Activated CD4-positive, alpha-beta memory T cell treated with anti-CD3 and anti-CD28 coated beads, Interleukin-2, amount 10 ng/mL, durations not matched to agents 7 days and 5 days (primary cell): ENCODE results near the gene TXLNA. TPM values are rescaled to one million over a fixed set of nuclear protein-coding genes. Genes with fewer than 3 reads are reported as not detected.

Experiments
- CTCF ChIA-PET: fragments of 350-600 bp; sonication (Branson Sonifier 250); formaldehyde crosslinking; loops from one replicate; lab custom pipeline; 2021; ENCODE audit warnings: antibody characterized with exemption, inconsistent platforms; lab: Charles Lee
- POLR2A ChIA-PET: fragments of 350-600 bp; sonication (Branson Sonifier 250); formaldehyde crosslinking; loops from one replicate; lab custom pipeline; 2021; ENCODE audit warnings: antibody characterized with exemption; lab: Charles Lee
- DNase-seq: peaks from one replicate; pipeline ENCODE4 v3.0.0-alpha.2; 2020
- H3K27ac Mint-ChIP-seq: one replicate; pipeline ENCODE4 v1.8.0; 2021; ENCODE audit warnings: mild to moderate bottlenecking, mixed read lengths
- H3K27me3 Mint-ChIP-seq: one replicate; pipeline ENCODE4 v1.8.0; 2021; ENCODE audit warnings: mixed read lengths
- H3K36me3 Mint-ChIP-seq: one replicate; pipeline ENCODE4 v1.8.0; 2021; ENCODE audit warnings: low read depth, mixed read lengths
- H3K4me1 Mint-ChIP-seq: one replicate; pipeline ENCODE4 v1.8.0; 2021; ENCODE audit warnings: mixed read lengths
- H3K4me3 Mint-ChIP-seq: one replicate; pipeline ENCODE4 v1.8.0; 2021; ENCODE audit warnings: mild to moderate bottlenecking, mixed read lengths
- H3K9me3 Mint-ChIP-seq: one replicate; pipeline ENCODE4 v1.8.0; 2021; ENCODE audit warnings: mixed read lengths
- total RNA-seq, 2 experiments: library from RNA; stranded (reverse); gene quantifications; one replicate each; pipeline ENCODE4 v1.2.3, GENCODE V29; 2021

The TXLNA gene
- total RNA-seq, 2 experiments from 2014 or later, result 79.8 to 81.2 TPM

- ChIA-PET CTCF (interaction anchor here (0.6 kb wide), 1 partner anchor 32 kb away, joined by 3 read pairs; no protein-coding TSS in a partner anchor), POLR2A (interaction anchor here (0.7 kb wide), 1 partner anchor 9 kb away, joined by 6 read pairs; no protein-coding TSS in a partner anchor)
- Mint-ChIP-seq H3K27me3 (no peaks in the 10 kb centered on the region), H3K4me1 (peaks cover 51% of the 10 kb centered on the region), H3K27ac (peak overlapping the region; percentile 86), H3K4me3 (peak overlapping the region; percentile 38), H3K9me3 (no peaks in the 10 kb centered on the region), H3K36me3 (peaks cover 84% of the 10 kb centered on the region)
- no peak for DNase-seq
Measured at GRCh38 chr1:32186491-32186890, 7.0 kb downstream of the TXLNA start.

GRCh38 chr1:32187850-32188249 is 8.4 kb downstream of the TXLNA start:
- no peak overlapping the region for H3K4me3 Mint-ChIP-seq
- CTCF ChIA-PET, result no interaction called here
- H3K4me1 Mint-ChIP-seq, result peaks cover 46% of the 10 kb centered on the region
- H3K27ac Mint-ChIP-seq, result no peak overlapping the region
- H3K9me3 Mint-ChIP-seq, result no peaks in the 10 kb centered on the region
- no peak for DNase-seq
- H3K36me3 Mint-ChIP-seq, result peaks cover 84% of the 10 kb centered on the region
- POLR2A ChIA-PET, result interaction anchor here (0.7 kb wide), 1 partner anchor 13 kb away, joined by 3 read pairs; no protein-coding TSS in a partner anchor
- no peaks in the 10 kb centered on the region for H3K27me3 Mint-ChIP-seq

DNA sequence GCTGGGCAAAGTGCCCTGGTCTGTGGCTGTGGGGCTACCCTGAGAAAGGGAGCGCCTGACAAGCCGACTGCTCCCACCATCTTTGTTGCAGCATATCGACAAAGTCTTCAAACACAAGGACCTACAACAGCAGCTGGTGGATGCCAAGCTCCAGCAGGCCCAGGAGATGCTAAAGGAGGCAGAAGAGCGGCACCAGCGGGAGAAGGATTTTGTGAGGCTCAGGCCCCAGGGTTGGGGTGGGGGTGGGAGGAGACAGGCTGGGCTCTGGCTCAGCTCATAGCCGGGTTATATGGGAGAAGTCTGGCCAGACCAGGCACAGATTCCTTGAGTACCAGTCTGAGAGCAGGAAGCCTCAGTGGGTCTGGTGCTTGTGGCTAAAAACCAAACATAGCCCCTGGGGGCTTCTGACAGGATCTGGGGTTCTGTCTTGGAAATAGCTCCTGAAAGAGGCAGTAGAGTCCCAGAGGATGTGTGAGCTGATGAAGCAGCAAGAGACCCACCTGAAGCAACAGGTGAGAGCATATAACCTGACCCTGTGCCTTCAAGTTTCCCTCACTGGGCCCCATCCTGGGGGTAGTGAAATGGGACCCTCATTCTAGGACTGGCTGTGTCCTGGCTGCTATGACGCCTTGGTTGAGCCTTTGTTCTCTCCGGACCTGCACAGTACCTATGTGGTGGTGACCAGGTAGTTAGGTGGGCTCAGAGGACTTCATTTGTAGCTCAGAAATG is 12.9 kb downstream of the TXLNA start:
- Mint-ChIP-seq H3K27me3 (no peaks in the 10 kb centered on the region), H3K4me1 (peaks cover 55% of the 10 kb centered on the region), H3K27ac (no peak overlapping the region), H3K4me3 (no peak overlapping the region), H3K36me3 (peaks cover 92% of the 10 kb centered on the region), H3K9me3 (no peaks in the 10 kb centered on the region)
- DNase-seq, result no peak
- ChIA-PET POLR2A (interaction anchor here (2.5 to 12.3 kb wide), 3 partner anchors 11 to 23 kb away, joined by 5 to 109 read pairs (median 46); partner anchors contain the start of genes DCDC2B, IQCC and TXLNA), CTCF (interaction anchor here (2.3 kb wide), 1 partner anchor 24 kb away, joined by 10 read pairs; no protein-coding TSS in a partner anchor)

DNA sequence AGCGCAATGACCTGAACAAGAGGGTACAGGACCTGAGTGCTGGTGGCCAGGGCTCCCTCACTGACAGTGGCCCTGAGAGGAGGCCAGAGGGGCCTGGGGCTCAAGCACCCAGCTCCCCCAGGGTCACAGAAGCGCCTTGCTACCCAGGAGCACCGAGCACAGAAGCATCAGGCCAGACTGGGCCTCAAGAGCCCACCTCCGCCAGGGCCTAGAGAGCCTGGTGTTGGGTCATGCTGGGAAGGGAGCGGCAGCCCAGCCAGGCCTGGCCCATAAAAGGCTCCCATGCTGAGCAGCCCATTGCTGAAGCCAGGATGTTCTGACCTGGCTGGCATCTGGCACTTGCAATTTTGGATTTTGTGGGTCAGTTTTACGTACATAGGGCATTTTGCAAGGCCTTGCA is 15.5 kb downstream of the TXLNA start:
- Mint-ChIP-seq H3K4me1 (peaks cover 70% of the 10 kb centered on the region), H3K4me3 (no peak overlapping the region), H3K36me3 (peaks cover 82% of the 10 kb centered on the region), H3K9me3 (no peaks in the 10 kb centered on the region), H3K27ac (no peak overlapping the region), H3K27me3 (no peaks in the 10 kb centered on the region)
- no peak for DNase-seq
- CTCF ChIA-PET, result interaction anchor here (1.3 to 1.6 kb wide), 2 partner anchors 11 to 86 kb away, joined by 3 to 4 read pairs; partner anchors contain the start of gene KPNA6
- POLR2A ChIA-PET, result interaction anchor here (0.6 to 12.3 kb wide), 6 partner anchors 9 to 142 kb away, joined by 3 to 109 read pairs (median 5); partner anchors contain the start of genes DCDC2B, IQCC and TXLNA

GRCh38 chr1:32195531-32195930 is 16.1 kb downstream of the TXLNA start:
- no peak for DNase-seq
- ChIA-PET CTCF (interaction anchor here (1.3 to 1.6 kb wide), 2 partner anchors 11 to 87 kb away, joined by 3 to 4 read pairs; partner anchors contain the start of gene KPNA6), POLR2A (interaction anchor here (0.7 to 12.3 kb wide), 7 partner anchors 9 to 140 kb away, joined by 3 to 109 read pairs (median 4); partner anchors contain the start of genes DCDC2B, IQCC, MARCKSL1 and TXLNA)
- Mint-ChIP-seq H3K4me1 (peaks cover 75% of the 10 kb centered on the region), H3K9me3 (no peaks in the 10 kb centered on the region), H3K27ac (no peak overlapping the region), H3K27me3 (no peaks in the 10 kb centered on the region), H3K4me3 (no peak overlapping the region), H3K36me3 (peaks cover 77% of the 10 kb centered on the region)

DNA sequence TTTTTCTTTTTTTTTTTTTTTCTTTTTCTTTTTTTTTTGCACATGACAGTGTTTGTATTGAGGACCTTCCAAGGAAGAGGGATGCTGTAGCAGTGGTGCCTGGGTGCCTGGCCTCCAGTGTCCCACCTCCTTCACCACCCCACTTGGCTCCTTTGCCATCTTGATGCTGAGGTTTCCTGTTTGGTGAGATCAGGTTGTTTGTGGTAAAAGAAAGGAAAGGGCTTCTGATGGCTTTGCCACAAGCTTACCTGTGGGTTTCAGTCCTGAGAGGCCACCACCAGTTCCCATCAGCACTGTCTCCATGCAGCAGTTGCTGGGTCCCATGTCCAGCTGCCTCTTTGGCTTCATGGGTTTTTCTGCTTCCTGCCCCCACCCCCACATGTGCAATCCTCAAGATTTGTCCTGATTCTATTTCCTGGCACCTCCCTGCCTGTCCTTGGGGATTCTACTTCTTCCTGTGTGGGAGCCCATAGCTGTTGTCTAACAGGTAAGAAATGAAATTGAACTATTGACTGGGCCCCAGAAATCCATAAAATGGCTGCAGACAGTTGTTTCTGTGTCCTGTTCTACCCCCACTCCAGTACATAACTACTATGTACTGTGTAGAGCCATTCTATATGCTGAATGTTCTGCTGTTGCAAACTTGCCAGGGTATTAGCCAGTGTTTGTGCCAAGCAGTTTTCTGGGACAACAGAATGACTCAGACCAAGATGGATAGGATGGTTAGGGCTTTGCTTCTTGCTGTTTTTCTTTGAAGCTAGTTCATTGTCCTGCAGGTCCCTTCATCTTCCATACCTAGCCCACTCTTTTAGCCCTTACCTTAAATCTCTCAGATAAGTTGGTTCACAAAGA is 16.7 kb downstream of the TXLNA start:
- H3K4me1 Mint-ChIP-seq, result peaks cover 77% of the 10 kb centered on the region
- no peak overlapping the region for H3K4me3 Mint-ChIP-seq
- H3K36me3 Mint-ChIP-seq, result peaks cover 73% of the 10 kb centered on the region
- H3K27me3 Mint-ChIP-seq, result no peaks in the 10 kb centered on the region
- peak overlapping the region; percentile 63 for H3K27ac Mint-ChIP-seq
- peak; percentile 44 for DNase-seq
- ChIA-PET POLR2A (interaction anchor here (0.6 to 12.3 kb wide), 12 partner anchors 11 to 141 kb away, joined by 3 to 109 read pairs (median 3); partner anchors contain the start of genes DCDC2B, IQCC, KPNA6 and MARCKSL1), CTCF (interaction anchor here (0.9 to 1.3 kb wide), 2 partner anchors 10 to 19 kb away, joined by 3 to 4 read pairs; no protein-coding TSS in a partner anchor)
- H3K9me3 Mint-ChIP-seq, result no peaks in the 10 kb centered on the region

- Mint-ChIP-seq H3K9me3 (no peaks in the 10 kb centered on the region), H3K27me3 (no peaks in the 10 kb centered on the region), H3K36me3 (peaks cover 69% of the 10 kb centered on the region), H3K27ac (no peak overlapping the region), H3K4me1 (peaks cover 78% of the 10 kb centered on the region), H3K4me3 (no peak overlapping the region)
- CTCF ChIA-PET, result interaction anchor here (1.4 to 1.6 kb wide), 2 partner anchors 18 to 52 kb away, joined by 4 to 5 read pairs; no protein-coding TSS in a partner anchor
- POLR2A ChIA-PET, result interaction anchor here (0.6 to 12.3 kb wide), 9 partner anchors 10 to 263 kb away, joined by 3 to 109 read pairs (median 4); partner anchors contain the start of genes DCDC2B, IQCC, KPNA6 and MARCKSL1
- DNase-seq, result no peak
Measured at GRCh38 chr1:32197074-32197473, 17.6 kb downstream of the TXLNA start.

DNA sequence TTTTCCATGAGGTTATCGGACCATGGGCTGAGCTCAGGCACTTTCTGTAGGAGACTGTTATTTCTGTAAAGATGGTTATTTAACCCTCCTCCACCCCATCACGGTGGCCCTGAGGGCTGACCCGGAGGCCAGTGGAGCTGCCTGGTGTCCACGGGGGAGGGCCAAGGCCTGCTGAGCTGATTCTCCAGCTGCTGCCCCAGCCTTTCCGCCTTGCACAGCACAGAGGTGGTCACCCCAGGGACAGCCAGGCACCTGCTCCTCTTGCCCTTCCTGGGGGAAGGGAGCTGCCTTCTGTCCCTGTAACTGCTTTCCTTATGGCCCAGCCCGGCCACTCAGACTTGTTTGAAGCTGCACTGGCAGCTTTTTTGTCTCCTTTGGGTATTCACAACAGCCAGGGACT is 18.4 kb downstream of the TXLNA start:
- no peaks in the 10 kb centered on the region for H3K27me3 Mint-ChIP-seq
- DNase-seq, result no peak
- H3K4me1 Mint-ChIP-seq, result peaks cover 82% of the 10 kb centered on the region
- H3K4me3 Mint-ChIP-seq, result no peak overlapping the region
- ChIA-PET POLR2A (interaction anchor here (0.6 to 12.3 kb wide), 9 partner anchors 9 to 267 kb away, joined by 3 to 109 read pairs (median 4); partner anchors contain the start of genes DCDC2B, IQCC, KPNA6 and TXLNA), CTCF (interaction anchor here (1.4 to 1.6 kb wide), 2 partner anchors 17 to 51 kb away, joined by 4 to 5 read pairs; no protein-coding TSS in a partner anchor)
- H3K9me3 Mint-ChIP-seq, result no peaks in the 10 kb centered on the region
- H3K36me3 Mint-ChIP-seq, result peaks cover 61% of the 10 kb centered on the region
- no peak overlapping the region for H3K27ac Mint-ChIP-seq

DNA sequence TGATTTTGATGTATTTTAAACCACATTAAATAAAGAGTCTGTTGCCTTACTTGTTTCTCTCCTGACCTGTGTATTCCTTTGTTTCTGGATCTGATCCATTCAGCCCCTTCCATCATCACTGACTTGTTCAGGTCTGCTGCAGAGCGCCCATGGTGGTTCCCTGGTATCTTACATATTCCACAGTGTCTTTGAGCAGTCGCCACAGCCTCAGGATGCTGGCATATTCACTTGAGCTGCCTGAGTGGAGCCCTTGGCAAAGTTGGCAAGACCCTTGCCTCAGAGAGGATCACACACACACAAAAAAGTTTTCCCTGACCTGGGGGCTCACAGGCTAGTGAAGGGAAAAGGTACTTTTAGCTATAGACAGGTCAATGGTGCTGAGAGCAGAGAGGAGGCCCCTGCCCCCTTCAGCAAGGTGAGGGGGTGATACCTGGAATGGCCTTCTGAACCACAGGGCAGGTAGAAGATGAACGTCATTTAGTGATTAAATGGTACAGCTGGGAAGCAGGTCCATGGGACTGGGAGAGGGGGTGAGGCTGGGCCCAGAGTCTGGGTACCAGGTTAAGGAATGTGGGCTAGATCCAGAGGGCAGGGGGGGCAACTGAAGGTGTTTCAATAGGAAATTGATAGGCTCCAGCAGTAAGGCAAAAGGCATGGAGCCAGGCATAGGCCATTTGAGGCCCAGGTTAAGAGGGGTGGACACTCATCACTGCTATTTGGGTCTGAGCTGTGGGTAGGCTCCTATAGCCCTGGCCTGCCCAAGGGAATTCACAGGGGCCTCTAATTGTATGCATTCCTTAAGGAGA is 19.0 kb downstream of the TXLNA start:
- Mint-ChIP-seq H3K27me3 (no peaks in the 10 kb centered on the region), H3K36me3 (peaks cover 58% of the 10 kb centered on the region), H3K9me3 (no peaks in the 10 kb centered on the region), H3K4me1 (peaks cover 81% of the 10 kb centered on the region), H3K27ac (peak overlapping the region; percentile 41), H3K4me3 (no peak overlapping the region)
- DNase-seq, result no peak
- CTCF ChIA-PET, result interaction anchor here (1.4 to 2.1 kb wide), 4 partner anchors 17 to 50 kb away, joined by 4 to 8 read pairs (median 5); partner anchors contain the start of gene FAM167B
- POLR2A ChIA-PET, result interaction anchor here (0.5 to 12.3 kb wide), 10 partner anchors 9 to 174 kb away, joined by 3 to 109 read pairs (median 4); partner anchors contain the start of genes DCDC2B, IQCC, KPNA6 and TXLNA

DNA sequence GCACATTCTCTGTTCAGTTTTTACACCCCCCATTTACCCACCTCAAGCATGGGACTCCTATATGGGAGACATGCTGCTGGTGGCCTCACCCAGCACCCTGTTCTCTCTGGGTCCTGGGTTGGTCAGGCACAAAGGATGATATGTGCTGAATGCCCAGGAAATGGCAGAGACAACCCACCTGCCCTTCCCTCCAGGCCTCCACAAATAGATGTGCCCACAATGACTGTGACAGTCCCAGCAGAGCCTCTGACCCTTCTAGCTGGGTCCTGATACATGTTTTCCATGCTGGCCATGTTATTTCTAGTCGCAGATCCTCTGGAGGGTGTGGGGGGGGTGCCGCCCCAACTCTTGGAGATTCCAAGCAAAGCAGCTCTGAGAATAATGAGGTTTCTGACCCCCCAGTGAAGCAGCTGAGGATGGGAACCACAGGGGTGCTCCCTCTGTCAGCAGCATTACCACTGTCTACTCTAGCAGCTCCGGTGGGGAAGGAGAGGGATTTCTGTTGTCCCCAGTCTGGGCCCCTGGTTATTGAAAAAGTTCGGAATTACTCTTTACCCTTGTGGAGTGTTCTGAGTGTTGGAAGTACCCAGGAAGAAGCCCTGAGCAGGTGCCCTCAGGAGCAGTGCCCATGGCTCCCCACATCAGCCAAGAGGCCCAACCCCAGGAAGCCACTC is 19.7 kb downstream of the TXLNA start:
- no peaks in the 10 kb centered on the region for H3K27me3 Mint-ChIP-seq
- DNase-seq, result no peak
- H3K36me3 Mint-ChIP-seq, result peaks cover 53% of the 10 kb centered on the region
- ChIA-PET POLR2A (interaction anchor here (0.5 to 12.3 kb wide), 8 partner anchors 9 to 173 kb away, joined by 3 to 109 read pairs (median 3); partner anchors contain the start of genes EIF3I, TMEM234 and TXLNA), CTCF (interaction anchor here (1.4 to 3.0 kb wide), 3 partner anchors 17 to 49 kb away, joined by 5 to 30 read pairs (median 8); partner anchors contain the start of gene FAM167B)
- no peaks in the 10 kb centered on the region for H3K9me3 Mint-ChIP-seq
- no peak overlapping the region for H3K27ac Mint-ChIP-seq
- peaks cover 81% of the 10 kb centered on the region for H3K4me1 Mint-ChIP-seq
- H3K4me3 Mint-ChIP-seq, result no peak overlapping the region
